Activated T-cell treated with anti-CD3 and anti-CD28 coated beads, Interleukin-2, amount 50 U/mL, for 24 hours (primary cell): ENCODE measurements around the gene P2RX5.

Source experiments
- DNase-seq: peaks from one replicate; pipeline ENCODE4 v3.0.0-alpha.2; 2020
- H3K27ac Mint-ChIP-seq: 2 replicates; pipeline ENCODE4 v1.8.0; 2020; ENCODE audit warnings: mild to moderate bottlenecking, mixed read lengths
- H3K27me3 Mint-ChIP-seq: 2 replicates; pipeline ENCODE4 v1.8.0; 2020; ENCODE audit warnings: mixed read lengths
- H3K36me3 Mint-ChIP-seq: 2 replicates; pipeline ENCODE4 v1.8.0; 2020; ENCODE audit warnings: low read depth, mixed read lengths
- H3K4me1 Mint-ChIP-seq: 2 replicates; pipeline ENCODE4 v1.8.0; 2020; ENCODE audit warnings: low read depth, mixed read lengths
- H3K4me3 Mint-ChIP-seq: 2 replicates; pipeline ENCODE4 v1.8.0; 2020; ENCODE audit warnings: mild to moderate bottlenecking, moderate library complexity, mixed read lengths
- H3K9me3 Mint-ChIP-seq: 2 replicates; pipeline ENCODE4 v1.8.0; 2020; ENCODE audit warnings: mixed read lengths

P2RX5 gene

GRCh38 chr17:3660311-3660891 is 35.6 kb downstream of the P2RX5 start:
- no peaks in the 10 kb centered on the region for H3K27me3 Mint-ChIP-seq
- H3K27ac Mint-ChIP-seq = no peak overlapping the region
- H3K9me3 Mint-ChIP-seq = no peaks in the 10 kb centered on the region
- H3K4me1 Mint-ChIP-seq = no peaks in the 10 kb centered on the region
- DNase-seq = no peak
- H3K4me3 Mint-ChIP-seq = no peak overlapping the region
- H3K36me3 Mint-ChIP-seq = peaks cover 23% of the 10 kb centered on the region

- H3K27ac Mint-ChIP-seq = no peak overlapping the region
- no peaks in the 10 kb centered on the region for H3K9me3 Mint-ChIP-seq
- no peak overlapping the region for H3K4me3 Mint-ChIP-seq
- H3K36me3 Mint-ChIP-seq = peaks cover 27% of the 10 kb centered on the region
- H3K4me1 Mint-ChIP-seq = no peaks in the 10 kb centered on the region
- H3K27me3 Mint-ChIP-seq = no peaks in the 10 kb centered on the region
- DNase-seq = no peak
Measured at GRCh38 chr17:3659541-3660111, 36.3 kb downstream of the P2RX5 start.

- Mint-ChIP-seq H3K27ac (no peak overlapping the region), H3K4me1 (no peaks in the 10 kb centered on the region), H3K4me3 (no peak overlapping the region), H3K36me3 (peaks cover 26% of the 10 kb centered on the region), H3K9me3 (no peaks in the 10 kb centered on the region), H3K27me3 (no peaks in the 10 kb centered on the region)
- no peak for DNase-seq
Measured at GRCh38 chr17:3658784-3659449, 37.0 kb downstream of the P2RX5 start.

DNA sequence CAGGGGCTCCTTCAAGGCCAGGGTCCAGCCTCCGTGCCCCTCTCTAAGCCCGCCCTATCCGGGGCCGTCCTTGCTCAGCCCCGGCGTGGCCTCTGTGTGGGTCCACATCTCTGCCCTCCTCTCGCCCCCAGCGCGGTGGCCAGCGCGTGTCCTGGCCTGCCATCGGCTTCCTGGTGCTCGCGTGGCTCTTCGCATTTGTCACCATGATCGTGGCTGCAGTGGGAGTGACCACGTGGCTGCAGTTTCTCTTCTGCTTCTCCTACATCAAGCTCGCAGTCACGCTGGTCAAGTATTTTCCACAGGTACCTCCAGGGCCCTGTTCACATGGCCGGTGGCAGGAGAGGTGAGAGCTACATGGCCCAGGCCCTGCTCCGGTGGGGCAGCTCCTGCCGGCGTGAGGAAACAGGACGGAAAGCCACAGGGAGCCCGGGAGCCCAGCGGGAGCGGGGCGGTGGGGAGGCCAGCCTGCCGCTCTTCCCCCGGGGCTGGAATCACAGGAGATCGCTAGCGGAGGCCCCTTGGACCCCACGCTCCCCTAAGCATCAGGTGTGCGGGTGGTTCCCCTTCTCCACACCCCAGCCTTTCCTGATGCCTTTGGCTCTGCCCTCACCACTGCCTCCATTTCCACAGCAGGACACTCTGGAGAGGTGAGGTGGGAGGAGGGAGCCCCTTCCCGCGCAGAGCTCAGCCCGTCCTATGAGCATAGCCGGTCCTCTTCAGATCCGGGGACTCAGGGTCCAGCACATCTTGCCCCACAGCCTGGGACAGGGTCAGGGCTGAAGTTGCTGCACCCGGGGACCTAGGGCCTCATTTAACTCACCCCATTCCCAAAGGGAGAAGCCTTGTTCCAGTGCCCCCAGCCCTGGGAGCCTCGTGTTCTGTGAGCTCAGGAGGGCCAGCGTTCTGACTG is 37.8 kb downstream of the P2RX5 start:
- Mint-ChIP-seq H3K4me1 (no peaks in the 10 kb centered on the region), H3K9me3 (no peaks in the 10 kb centered on the region), H3K4me3 (no peak overlapping the region), H3K36me3 (peaks cover 26% of the 10 kb centered on the region), H3K27me3 (no peaks in the 10 kb centered on the region), H3K27ac (no peak overlapping the region)
- no peak for DNase-seq

DNA sequence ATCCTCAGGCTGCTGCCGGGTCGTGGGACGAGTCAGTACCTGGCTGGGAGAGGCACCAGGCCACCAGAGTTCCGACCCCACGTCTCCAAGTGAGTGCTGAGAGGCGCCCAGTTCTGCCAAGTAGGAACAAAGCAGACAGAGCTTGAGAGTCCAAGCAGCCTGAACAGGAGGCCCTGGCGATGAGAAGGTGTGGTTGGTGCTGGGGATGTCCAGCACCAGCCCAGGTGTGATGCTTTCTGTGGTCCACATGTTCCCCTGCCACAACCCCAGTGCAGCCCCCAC is 38.4 kb downstream of the P2RX5 start:
- H3K4me1 Mint-ChIP-seq = no peaks in the 10 kb centered on the region
- no peak overlapping the region for H3K27ac Mint-ChIP-seq
- no peak overlapping the region for H3K4me3 Mint-ChIP-seq
- H3K9me3 Mint-ChIP-seq = no peaks in the 10 kb centered on the region
- DNase-seq = no peak
- peaks cover 26% of the 10 kb centered on the region for H3K36me3 Mint-ChIP-seq
- no peaks in the 10 kb centered on the region for H3K27me3 Mint-ChIP-seq

DNA sequence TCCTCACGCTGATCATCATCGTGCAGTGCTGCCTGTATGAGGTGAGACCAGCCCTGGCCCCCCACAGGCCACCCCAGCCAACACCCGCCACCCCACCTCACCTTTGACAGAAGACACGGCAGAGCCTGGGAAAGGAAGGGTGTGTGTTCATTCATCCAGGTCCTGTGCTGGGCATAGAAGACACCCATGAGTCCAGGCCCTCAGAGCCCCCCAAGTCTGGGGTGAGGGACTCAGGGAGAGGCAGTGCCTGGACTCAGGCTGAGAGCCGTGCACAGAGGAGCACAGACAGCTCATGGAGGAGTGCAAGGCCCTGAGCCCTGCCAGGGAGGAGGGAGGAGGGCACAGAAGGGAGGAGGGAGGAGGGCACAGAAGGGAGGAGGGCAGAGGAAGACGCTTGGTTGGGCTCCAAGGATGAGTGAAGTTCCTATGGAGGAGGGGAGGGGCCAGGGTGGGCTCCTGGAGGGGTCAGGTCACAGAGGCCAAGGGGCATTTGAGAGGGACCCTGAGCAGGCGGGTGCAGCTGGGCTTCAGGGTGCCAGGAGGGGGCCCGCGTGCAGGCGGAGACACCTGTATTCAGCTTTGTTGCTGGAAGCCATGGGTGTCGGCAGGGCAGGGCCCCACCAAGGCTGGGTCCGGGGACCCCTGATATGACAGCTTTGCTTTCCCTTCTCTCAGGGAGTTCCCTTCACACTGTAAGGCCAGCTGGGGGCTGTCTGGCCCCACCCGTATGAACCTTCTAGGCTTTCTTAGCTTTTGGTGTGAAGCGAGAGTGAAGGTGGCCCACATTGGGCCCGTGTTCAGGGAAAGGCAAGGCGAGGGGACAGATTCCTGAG is 39.0 kb downstream of the P2RX5 start:
- Mint-ChIP-seq H3K9me3 (no peaks in the 10 kb centered on the region), H3K4me1 (no peaks in the 10 kb centered on the region), H3K36me3 (peaks cover 26% of the 10 kb centered on the region), H3K4me3 (no peak overlapping the region), H3K27me3 (no peaks in the 10 kb centered on the region), H3K27ac (no peak overlapping the region)
- DNase-seq = no peak

- H3K27ac Mint-ChIP-seq = no peak overlapping the region
- no peak overlapping the region for H3K4me3 Mint-ChIP-seq
- no peaks in the 10 kb centered on the region for H3K9me3 Mint-ChIP-seq
- no peak for DNase-seq
- no peaks in the 10 kb centered on the region for H3K27me3 Mint-ChIP-seq
- no peaks in the 10 kb centered on the region for H3K4me1 Mint-ChIP-seq
- peaks cover 23% of the 10 kb centered on the region for H3K36me3 Mint-ChIP-seq
Measured at GRCh38 chr17:3656353-3656752, 39.6 kb downstream of the P2RX5 start.

DNA sequence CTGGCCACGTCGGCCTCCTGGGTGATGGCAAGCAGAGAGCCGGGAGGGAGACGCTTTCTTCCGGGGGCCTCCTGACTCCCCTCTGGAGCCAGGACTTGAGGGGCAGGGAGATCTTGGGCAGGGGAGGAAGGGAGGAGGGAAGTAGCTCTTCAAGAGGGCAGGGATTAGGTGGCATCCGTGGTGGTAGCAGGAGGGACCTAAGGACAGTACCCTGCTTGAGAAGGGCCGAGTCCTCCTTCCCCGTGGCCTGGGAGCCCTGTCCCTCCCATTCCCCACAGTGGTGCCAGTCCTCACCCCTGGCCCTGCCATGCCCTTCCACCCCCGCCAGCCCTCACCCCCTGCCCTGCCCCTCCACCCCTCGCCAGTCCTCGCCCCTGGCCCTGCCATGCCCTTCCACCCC is 40.2 kb downstream of the P2RX5 start:
- no peak overlapping the region for H3K27ac Mint-ChIP-seq
- no peaks in the 10 kb centered on the region for H3K4me1 Mint-ChIP-seq
- no peak for DNase-seq
- H3K36me3 Mint-ChIP-seq = peaks cover 21% of the 10 kb centered on the region
- H3K27me3 Mint-ChIP-seq = no peaks in the 10 kb centered on the region
- H3K9me3 Mint-ChIP-seq = no peaks in the 10 kb centered on the region
- no peak overlapping the region for H3K4me3 Mint-ChIP-seq

GRCh38 chr17:3647769-3648555 is 48.0 kb downstream of the P2RX5 start:
- Mint-ChIP-seq H3K36me3 (peaks cover 56% of the 10 kb centered on the region), H3K4me1 (peaks cover 17% of the 10 kb centered on the region), H3K27me3 (no peaks in the 10 kb centered on the region), H3K9me3 (no peaks in the 10 kb centered on the region), H3K4me3 (no peak overlapping the region), H3K27ac (no peak overlapping the region)
- peak; percentile 55 for DNase-seq

- H3K36me3 Mint-ChIP-seq = peaks cover 60% of the 10 kb centered on the region
- H3K27ac Mint-ChIP-seq = no peak overlapping the region
- no peaks in the 10 kb centered on the region for H3K27me3 Mint-ChIP-seq
- DNase-seq = no peak
- H3K4me3 Mint-ChIP-seq = no peak overlapping the region
- peaks cover 20% of the 10 kb centered on the region for H3K4me1 Mint-ChIP-seq
- no peaks in the 10 kb centered on the region for H3K9me3 Mint-ChIP-seq
Measured at GRCh38 chr17:3647251-3647650, 48.7 kb downstream of the P2RX5 start.

- no peaks in the 10 kb centered on the region for H3K9me3 Mint-ChIP-seq
- H3K27ac Mint-ChIP-seq = peak overlapping the region; percentile 9
Measured at GRCh38 chr17:3645310-3645709, 50.6 kb downstream of the P2RX5 start.

DNA sequence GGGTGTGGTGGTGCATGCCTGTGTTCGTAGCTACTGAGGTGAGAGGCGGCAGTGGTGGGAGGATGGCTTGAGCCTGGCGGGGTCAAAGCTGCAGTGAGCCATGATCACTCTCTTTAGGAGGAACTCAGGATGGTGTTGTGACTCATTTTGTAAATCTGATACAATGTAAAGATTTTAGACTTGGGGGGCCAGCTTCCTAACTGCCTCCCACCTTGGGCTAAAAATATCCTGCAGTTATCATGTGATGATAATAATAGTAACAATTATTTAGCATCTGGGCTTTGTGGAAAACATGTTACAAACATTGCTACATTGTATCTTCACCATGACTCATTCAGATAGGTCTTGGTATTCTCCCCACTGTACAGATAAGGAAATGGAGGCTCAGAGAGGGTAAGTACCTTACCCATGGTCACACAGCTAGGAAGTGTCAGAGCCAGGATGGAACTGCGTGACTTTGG is 52.0 kb downstream of the P2RX5 start:
- Mint-ChIP-seq H3K36me3 (peaks cover 67% of the 10 kb centered on the region), H3K27ac (peak overlapping the region; percentile 48), H3K9me3 (no peaks in the 10 kb centered on the region), H3K4me3 (no peak overlapping the region), H3K27me3 (no peaks in the 10 kb centered on the region), H3K4me1 (peaks cover 43% of the 10 kb centered on the region)
- no peak for DNase-seq

More at GRCh38 chr17:3645310-3645709, 50.6 kb downstream of the P2RX5 start:
- H3K36me3 Mint-ChIP-seq = peaks cover 69% of the 10 kb centered on the region
- no peak overlapping the region for H3K4me3 Mint-ChIP-seq
- no peaks in the 10 kb centered on the region for H3K27me3 Mint-ChIP-seq
- DNase-seq = no peak
- H3K4me1 Mint-ChIP-seq = peaks cover 32% of the 10 kb centered on the region

GRCh38 chr17:3641717-3642486 is 54.1 kb downstream of the P2RX5 start:
- no peak overlapping the region for H3K4me3 Mint-ChIP-seq
- no peaks in the 10 kb centered on the region for H3K27me3 Mint-ChIP-seq
- H3K36me3 Mint-ChIP-seq = peaks cover 64% of the 10 kb centered on the region
- H3K9me3 Mint-ChIP-seq = no peaks in the 10 kb centered on the region
- H3K27ac Mint-ChIP-seq = peak overlapping the region; percentile 66
- DNase-seq = no peak
- H3K4me1 Mint-ChIP-seq = peaks cover 58% of the 10 kb centered on the region
